NCI-H1694 (cell line): ENCODE data around the gene DMRTC2.

Experiments used
- DNase-seq: peaks from one replicate; lab custom pipeline; 2025; lab: John Stamatoyannopoulos, UW

Gene DMRTC2

GRCh38 chr19:41847351-41848105 lies 2.7 kb downstream of the DMRTC2 start:
- DNase-seq = no peak

- no peak for DNase-seq
Measured at GRCh38 chr19:41848666-41849065, 3.8 kb downstream of the DMRTC2 start.

- DNase-seq = no peak
Measured at GRCh38 chr19:41849067-41849466, 4.2 kb downstream of the DMRTC2 start.

- no peak for DNase-seq
Measured at GRCh38 chr19:41850381-41850780, 5.5 kb downstream of the DMRTC2 start.

GRCh38 chr19:41851456-41851855 lies 6.6 kb downstream of the DMRTC2 start:
- no peak for DNase-seq

GRCh38 chr19:41853344-41853743 lies 8.5 kb downstream of the DMRTC2 start:
- no peak for DNase-seq

- no peak for DNase-seq
Measured at GRCh38 chr19:41853768-41854167, 8.9 kb downstream of the DMRTC2 start.

- no peak for DNase-seq
Measured at GRCh38 chr19:41859213-41859617, 14.4 kb downstream of the DMRTC2 start.

GRCh38 chr19:41859618-41860418 lies 15.0 kb downstream of the DMRTC2 start, which contains the start of gene RPS19:
Gene RPS19, plus strand, starts transcription at chr19:41860255. Its CDS starts 520 bp downstream, at chr19:41860775.
- DNase-seq = peak; percentile 99

GRCh38 chr19:41860419-41861115 lies 15.7 kb downstream of the DMRTC2 start:
- DNase-seq = no peak

- no peak for DNase-seq
Measured at GRCh38 chr19:41861116-41861768, 16.4 kb downstream of the DMRTC2 start.

GRCh38 chr19:41861846-41862245 lies 17.0 kb downstream of the DMRTC2 start:
- no peak for DNase-seq

- DNase-seq = no peak
Measured at GRCh38 chr19:41862445-41862986, 17.7 kb downstream of the DMRTC2 start.

GRCh38 chr19:41863209-41863931 lies 18.5 kb downstream of the DMRTC2 start:
- no peak for DNase-seq

GRCh38 chr19:41864374-41864773 lies 19.5 kb downstream of the DMRTC2 start:
- no peak for DNase-seq

GRCh38 chr19:41866284-41866683 lies 21.4 kb downstream of the DMRTC2 start:
- no peak for DNase-seq

- DNase-seq = no peak
Measured at GRCh38 chr19:41868120-41868988, 23.5 kb downstream of the DMRTC2 start.

- DNase-seq = no peak
Measured at GRCh38 chr19:41868989-41869300, 24.1 kb downstream of the DMRTC2 start.

GRCh38 chr19:41869374-41869955 lies 24.6 kb downstream of the DMRTC2 start:
- DNase-seq = no peak

- DNase-seq = no peak
Measured at GRCh38 chr19:41870401-41870873, 25.6 kb downstream of the DMRTC2 start.
